Erythroblast (primary cell): ENCODE data around the gene WNT9A.

Source experiments
- GATA1 ChIP-seq: IDR thresholded peaks from 2 replicates; pipeline ENCODE4 v1.6.1; 2011; ENCODE audit warnings: low read depth, mild to moderate bottlenecking, control low read depth, low read length, moderate library complexity
- POLR2A ChIP-seq: IDR thresholded peaks from 2 replicates; pipeline ENCODE4 v1.6.1; 2011; ENCODE audit warnings: mild to moderate bottlenecking, low read length

- no peak for TF ChIP-seq POLR2A
- TF ChIP-seq GATA1, result no peak
Observed at GRCh38 chr1:227929751-227930472, 17.8 kb downstream of the WNT9A start.
